ENCODE results near the gene ICA1. TPM values are rescaled to one million over a fixed set of nuclear protein-coding genes. Genes with fewer than 3 reads are reported as not detected.

ICA1 gene
- total RNA-seq, 1 donor = 4.3 TPM

DNA sequence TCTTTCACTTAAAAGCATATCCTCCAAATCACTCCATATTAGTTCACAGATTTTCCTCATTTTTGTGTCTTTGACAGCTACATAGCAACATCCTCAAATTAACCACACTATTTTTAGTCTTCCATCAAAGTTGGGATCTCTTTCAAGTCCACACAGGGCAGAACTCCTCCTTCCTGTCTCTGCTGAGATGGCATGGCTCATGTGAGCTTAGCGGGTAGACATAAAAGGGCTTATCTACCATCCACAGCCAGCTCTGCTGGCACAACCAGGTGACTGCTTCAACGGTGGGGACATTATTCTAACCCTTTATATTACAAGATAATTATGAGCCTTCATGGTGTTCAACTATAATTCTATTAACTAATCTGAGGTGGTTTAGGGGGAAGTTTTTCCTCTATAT, 35.5 kb downstream of the ICA1 start:
- no peak overlapping the region for H3K4me3 ChIP-seq (ENCODE audit: low read depth, low read length)
- no peak for DNase-seq (ENCODE audit: low read depth)
- TF ChIP-seq, protein P1, sequence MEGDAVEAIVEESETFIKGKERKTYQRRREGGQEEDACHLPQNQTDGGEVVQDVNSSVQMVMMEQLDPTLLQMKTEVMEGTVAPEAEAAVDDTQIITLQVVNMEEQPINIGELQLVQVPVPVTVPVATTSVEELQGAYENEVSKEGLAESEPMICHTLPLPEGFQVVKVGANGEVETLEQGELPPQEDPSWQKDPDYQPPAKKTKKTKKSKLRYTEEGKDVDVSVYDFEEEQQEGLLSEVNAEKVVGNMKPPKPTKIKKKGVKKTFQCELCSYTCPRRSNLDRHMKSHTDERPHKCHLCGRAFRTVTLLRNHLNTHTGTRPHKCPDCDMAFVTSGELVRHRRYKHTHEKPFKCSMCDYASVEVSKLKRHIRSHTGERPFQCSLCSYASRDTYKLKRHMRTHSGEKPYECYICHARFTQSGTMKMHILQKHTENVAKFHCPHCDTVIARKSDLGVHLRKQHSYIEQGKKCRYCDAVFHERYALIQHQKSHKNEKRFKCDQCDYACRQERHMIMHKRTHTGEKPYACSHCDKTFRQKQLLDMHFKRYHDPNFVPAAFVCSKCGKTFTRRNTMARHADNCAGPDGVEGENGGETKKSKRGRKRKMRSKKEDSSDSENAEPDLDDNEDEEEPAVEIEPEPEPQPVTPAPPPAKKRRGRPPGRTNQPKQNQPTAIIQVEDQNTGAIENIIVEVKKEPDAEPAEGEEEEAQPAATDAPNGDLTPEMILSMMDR (IDR thresholded peaks at IDR 0.05; ENCODE audit: insufficient read depth, low read depth, low read length) = no peak

- H3K4me3 ChIP-seq (ENCODE audit: low read depth, low read length) = no peak overlapping the region
- TF ChIP-seq, protein P1 (IDR thresholded peaks at IDR 0.05; ENCODE audit: insufficient read depth, low read depth, low read length) = no peak
- DNase-seq (ENCODE audit: low read depth) = no peak
Measured at GRCh38 chr7:8221567-8221966, 40.4 kb downstream of the ICA1 start.

GRCh38 chr7:8221101-8221495, 40.9 kb downstream of the ICA1 start:
- TF ChIP-seq, protein P1 (IDR thresholded peaks at IDR 0.05; ENCODE audit: insufficient read depth, low read depth, low read length) = no peak
- DNase-seq (ENCODE audit: low read depth) = no peak
- H3K4me3 ChIP-seq (ENCODE audit: low read depth, low read length) = no peak overlapping the region

GRCh38 chr7:8220376-8221100, 41.4 kb downstream of the ICA1 start:
- TF ChIP-seq, protein P1 (IDR thresholded peaks at IDR 0.05; ENCODE audit: insufficient read depth, low read depth, low read length) = no peak
- DNase-seq (ENCODE audit: low read depth) = no peak
- H3K4me3 ChIP-seq (ENCODE audit: low read depth, low read length) = no peak overlapping the region

DNA sequence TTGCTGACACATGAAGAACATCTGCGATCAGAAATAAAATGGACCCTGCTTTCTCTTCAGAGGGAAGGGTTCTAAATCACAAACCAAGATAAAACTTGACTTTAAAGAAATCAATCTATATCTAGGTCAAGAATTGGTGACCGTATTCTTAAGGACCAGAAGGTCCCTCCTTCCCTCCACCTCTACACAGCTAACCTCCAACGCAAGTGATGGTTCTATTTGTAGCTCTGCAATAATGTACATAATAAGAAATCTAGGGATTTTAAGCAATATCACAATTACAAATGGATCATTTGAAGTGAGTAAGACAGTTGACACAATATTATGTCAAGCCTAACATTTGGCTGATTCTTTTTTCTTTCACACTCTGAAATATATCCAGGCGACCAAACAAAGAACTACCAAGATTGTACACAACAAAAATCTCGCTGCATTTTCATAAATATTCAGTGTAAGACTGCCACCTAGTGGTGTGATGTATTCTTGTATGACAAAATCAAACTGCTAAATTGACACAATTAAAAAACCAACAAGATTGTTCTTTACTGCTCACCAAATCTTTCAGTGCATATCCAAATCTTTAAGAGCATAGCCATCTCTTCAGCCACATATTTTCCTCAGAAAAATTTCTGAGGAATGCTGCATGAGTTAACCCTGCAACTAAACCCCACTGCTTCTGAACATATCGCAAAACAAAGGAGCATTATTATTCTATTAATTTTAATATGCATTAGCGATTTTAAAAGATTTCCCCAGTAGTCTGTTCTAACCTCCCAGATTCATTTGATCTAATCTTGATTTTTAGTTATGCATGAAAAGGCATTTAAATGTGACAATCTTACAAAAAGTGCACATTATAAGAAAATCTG, 44.5 kb downstream of the ICA1 start:
- no peak overlapping the region for H3K4me3 ChIP-seq (ENCODE audit: low read depth, low read length)
- TF ChIP-seq, protein P1 (IDR thresholded peaks at IDR 0.05; ENCODE audit: insufficient read depth, low read depth, low read length) = peak; percentile 57

DNA sequence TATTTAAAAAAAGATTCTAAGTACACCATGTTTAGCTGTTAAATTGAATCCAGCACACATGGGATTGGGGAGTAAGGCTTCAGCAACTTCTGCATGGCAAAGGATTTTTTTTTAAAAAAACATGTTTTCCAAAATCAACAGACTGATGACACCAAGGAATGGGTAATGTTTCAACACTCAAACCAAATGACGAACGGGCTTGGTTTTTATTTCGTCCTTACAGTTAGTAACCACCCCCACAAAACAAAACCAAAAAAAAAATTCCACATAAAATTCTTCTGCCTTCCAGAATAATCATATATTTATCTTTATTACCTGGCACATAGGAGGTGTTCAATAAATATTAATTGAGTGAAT, 45.7 kb downstream of the ICA1 start:
- DNase-seq (ENCODE audit: low read depth) = no peak
- H3K4me3 ChIP-seq (ENCODE audit: low read depth, low read length) = no peak overlapping the region
- TF ChIP-seq, protein P1 (IDR thresholded peaks at IDR 0.05; ENCODE audit: insufficient read depth, low read depth, low read length) = no peak

More for the DNA sequence above, 44.5 kb downstream of the ICA1 start:
- peak; percentile 77 for DNase-seq (ENCODE audit: low read depth)
